Measurements from ENCODE around the gene CCDC93.
"Not testable (repeated sequence)": the region's sequence is repeated elsewhere in the genome, so short reads cannot be mapped to it uniquely, and the experiment has no call there.

Gene CCDC93

GRCh38 chr2:117956036-117956796 lies 57.7 kb downstream of the CCDC93 start:
- DNase-seq (ENCODE audit: low spot score) = no peak

- DNase-seq (ENCODE audit: low spot score) = no peak
These were observed 60.6 kb downstream of the CCDC93 start for GRCh38 chr2:117953231-117953630.

DNA sequence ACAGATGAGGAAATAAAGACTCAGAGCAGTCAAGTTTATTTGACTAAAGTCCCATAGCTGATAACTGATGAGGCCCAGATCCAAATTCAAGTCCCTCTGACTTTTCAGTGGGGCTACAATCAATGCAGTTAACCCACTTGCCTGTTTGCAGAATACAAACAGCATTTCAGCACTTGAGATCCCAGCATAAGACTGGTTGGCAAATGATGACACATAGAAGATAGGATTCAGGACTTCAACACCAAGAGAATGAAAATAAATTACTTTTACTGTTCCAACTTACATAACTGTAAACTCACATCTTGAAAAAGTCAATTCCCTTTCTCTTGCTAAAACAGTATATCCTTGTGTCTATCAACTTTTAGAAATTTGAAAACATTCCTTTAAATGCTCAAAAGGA lies 61.2 kb downstream of the CCDC93 start:
- no peak for DNase-seq (ENCODE audit: low spot score)

- no peak for DNase-seq (ENCODE audit: low spot score)
These were observed 61.6 kb downstream of the CCDC93 start for GRCh38 chr2:117952228-117952627.

GRCh38 chr2:117949806-117950205 lies 64.1 kb downstream of the CCDC93 start:
- no peak for DNase-seq (ENCODE audit: low spot score)

- no peak for DNase-seq (ENCODE audit: low spot score)
These were observed 65.3 kb downstream of the CCDC93 start for GRCh38 chr2:117948615-117949014.

GRCh38 chr2:117945296-117945695 lies 68.6 kb downstream of the CCDC93 start:
- no peak for DNase-seq (ENCODE audit: low spot score)

GRCh38 chr2:117944816-117945215 lies 69.1 kb downstream of the CCDC93 start:
- no peak for DNase-seq (ENCODE audit: low spot score)

DNA sequence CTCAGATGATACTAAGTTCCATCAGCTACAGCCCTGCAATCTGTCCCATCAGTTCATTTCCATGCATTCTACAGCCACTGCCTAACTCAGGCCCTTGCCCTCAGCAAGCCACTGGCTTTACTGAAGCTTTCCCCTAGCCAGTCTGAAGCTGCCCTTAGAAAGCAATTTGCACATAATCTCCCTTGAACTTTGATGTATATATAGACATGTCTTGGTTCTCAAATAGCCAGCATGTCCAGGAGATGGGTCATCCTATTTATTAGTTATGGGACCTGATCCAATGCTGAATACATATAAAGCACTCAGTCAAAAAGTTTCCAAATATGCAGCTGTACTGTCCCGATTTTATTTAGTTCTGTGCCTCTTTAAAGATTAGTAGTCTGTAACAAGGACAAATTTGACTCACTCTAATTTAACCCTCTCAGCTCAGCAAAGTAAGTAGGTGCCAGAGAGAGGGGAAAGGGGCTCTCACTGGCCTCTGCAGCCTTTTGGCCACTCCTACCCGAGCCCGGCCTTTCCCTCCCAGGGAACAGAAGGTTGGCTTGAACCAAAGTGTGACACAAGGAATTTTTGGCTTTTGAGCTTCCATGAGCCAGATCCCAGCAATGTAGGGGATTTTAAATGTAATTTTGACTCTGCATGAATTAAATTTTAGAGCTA lies 70.7 kb downstream of the CCDC93 start:
- DNase-seq (ENCODE audit: low spot score) = peak; percentile 6

- DNase-seq (ENCODE audit: low spot score) = peak; percentile 16
These were observed 71.3 kb downstream of the CCDC93 start for GRCh38 chr2:117942551-117942950.

DNA sequence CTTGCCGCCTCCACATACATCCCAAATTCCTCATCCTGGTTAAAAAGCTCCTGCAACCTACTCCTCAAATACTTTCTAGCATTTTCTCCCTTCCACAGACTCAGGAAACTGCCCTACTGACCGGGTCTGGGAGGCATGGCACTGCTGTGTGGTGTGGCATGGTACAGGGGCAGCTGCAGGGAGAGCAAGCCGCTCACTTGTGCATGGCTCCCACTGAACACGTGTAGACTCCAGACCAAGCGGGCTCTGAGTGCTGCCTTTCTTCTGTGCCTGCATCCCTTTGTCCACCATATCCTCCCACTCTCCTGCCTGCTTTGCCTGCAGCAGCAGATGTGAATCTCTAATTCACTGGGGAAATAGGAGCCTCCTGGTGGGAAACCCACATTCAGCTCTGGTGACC lies 72.2 kb downstream of the CCDC93 start:
- DNase-seq (ENCODE audit: low spot score) = no peak

GRCh38 chr2:117940436-117940835 lies 73.4 kb downstream of the CCDC93 start:
- DNase-seq (ENCODE audit: low spot score) = no peak

GRCh38 chr2:117938611-117939010 lies 75.3 kb downstream of the CCDC93 start:
- DNase-seq (ENCODE audit: low spot score) = no peak

DNA sequence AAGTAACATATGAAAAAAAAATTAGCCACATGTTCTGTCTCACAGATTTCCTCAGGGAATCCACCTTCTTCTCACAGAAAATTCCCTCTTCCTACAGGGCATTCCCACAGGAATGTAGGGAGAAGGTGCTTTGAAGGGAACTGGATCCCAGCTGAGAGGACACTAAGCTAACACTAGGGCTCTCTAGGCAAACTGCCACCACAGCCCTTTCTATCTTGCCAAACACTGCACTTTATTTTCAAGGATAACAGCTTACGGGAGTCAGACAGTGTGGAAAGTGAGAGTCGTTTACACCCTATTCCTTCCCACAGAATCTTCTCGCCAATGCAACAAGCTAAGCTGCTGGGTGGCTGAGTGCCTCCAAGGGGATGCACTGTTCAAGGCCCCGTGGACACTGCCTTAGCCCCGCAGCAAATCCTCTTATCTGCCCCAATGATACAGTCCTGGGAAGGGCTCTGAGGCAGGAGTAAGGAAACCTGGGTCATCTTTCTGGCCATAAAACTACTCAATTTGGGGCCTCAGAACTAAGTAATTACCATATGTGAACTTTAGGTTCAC lies 76.9 kb downstream of the CCDC93 start:
- no peak for DNase-seq (ENCODE audit: low spot score)

DNA sequence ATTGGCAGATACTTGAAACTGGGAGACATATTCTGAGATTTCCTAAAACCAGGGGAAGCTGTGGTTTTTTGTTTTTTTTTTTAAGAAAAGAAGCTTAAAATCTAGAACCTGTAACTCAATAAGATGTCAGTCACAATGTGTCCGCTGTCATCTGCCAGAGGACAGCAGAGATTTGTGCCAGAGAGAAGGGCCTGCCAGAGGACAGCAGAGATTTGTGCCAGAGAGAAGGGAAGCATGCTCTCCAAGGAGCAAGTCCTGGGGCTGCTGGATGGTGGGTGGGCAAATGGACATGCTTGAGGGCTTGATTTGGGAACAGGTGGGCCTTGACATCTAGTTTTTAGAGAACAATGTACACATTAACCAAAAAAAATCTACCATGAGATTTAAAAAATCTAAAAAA lies 77.9 kb downstream of the CCDC93 start:
- no peak for DNase-seq (ENCODE audit: low spot score)

GRCh38 chr2:117935456-117935855 lies 78.4 kb downstream of the CCDC93 start:
- no peak for DNase-seq (ENCODE audit: low spot score)

- no peak for DNase-seq (ENCODE audit: low spot score)
These were observed 80.0 kb downstream of the CCDC93 start for GRCh38 chr2:117933884-117934354.

GRCh38 chr2:117931978-117932377 lies 81.9 kb downstream of the CCDC93 start:
- DNase-seq (ENCODE audit: low spot score) = no peak

DNA sequence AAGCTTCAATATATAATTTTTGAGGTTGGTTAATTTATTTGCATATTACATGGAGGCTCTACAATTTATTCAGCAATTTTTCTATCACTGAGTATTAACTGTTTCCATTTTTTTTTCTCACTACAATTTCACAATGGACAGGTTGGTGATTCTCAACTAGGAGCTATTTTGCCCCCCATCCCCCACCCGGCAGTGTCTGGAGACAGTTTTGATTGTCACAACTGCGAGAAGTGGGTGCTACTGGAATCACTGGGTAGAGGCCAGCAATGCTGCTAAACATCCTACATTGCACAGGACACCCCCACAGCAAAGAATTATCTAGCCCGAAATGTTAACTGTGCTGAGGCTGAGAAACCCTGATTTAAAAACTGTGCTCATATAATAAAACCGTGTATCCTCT lies 82.6 kb downstream of the CCDC93 start:
- no peak for DNase-seq (ENCODE audit: low spot score)

DNA sequence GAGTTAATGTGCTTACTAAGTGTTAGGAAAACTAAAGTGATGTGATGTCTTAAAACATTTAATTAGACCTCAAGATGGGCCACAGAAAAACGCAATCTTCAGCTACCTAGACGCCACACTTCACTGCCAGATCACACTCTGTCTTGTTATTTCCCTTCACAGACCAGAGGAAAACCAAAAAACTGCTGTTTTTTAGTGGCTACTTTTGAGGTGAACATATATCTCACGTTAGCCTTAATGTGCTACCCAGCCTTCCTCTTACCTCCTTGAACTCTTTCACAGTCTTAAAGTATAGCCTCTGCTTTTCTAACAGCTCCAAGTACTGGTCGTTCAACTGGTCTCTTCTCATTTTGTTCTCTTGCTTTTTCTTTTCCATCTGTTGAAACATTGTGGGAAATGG lies 83.1 kb downstream of the CCDC93 start:
- no peak for DNase-seq (ENCODE audit: low spot score)

- DNase-seq (ENCODE audit: low spot score) = not testable (repeated sequence)
These were observed 90.4 kb downstream of the CCDC93 start for GRCh38 chr2:117923471-117923870.

DNA sequence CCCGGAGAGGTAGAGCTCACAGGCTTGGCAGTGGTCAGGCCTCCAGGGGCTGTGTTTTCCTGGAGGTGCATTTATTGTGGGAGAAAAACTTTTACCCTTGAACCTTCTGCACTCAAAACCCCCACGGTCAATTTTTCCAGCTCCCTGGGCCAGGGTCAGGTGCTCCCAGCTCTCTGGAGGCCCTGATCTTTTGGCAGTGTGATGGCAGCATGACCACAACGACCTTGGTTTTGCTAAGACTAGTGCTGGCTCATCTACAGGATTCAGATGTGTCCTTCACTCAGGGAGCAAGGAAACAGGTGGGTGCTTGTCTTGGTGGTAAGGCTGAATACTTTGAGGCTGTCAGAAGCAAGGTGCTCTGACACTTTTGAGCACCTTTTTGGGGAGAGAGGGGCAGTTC lies 92.3 kb downstream of the CCDC93 start:
- DNase-seq (ENCODE audit: low spot score) = no peak

- no peak for DNase-seq (ENCODE audit: low spot score)
These were observed 95.3 kb downstream of the CCDC93 start for GRCh38 chr2:117918608-117919007.

Measured in hepatic stellate cell (primary cell).